Fibroblast of lung (primary cell): ENCODE measurements around the gene IFT52. TPM values are rescaled to one million over a fixed set of nuclear protein-coding genes. Genes with fewer than 3 reads are reported as not detected.

Experiments used
- DNase-seq, 2 donors: peaks; one replicate each; pipeline versions ENCODE4 v3.0.0 to v3.0.0-alpha.2; 2010; ENCODE audit warnings: low read depth in 2 of 2
- H2AFZ ChIP-seq: 2 replicates; pipeline ENCODE4 v1.5.1; 2012; ENCODE audit warnings: low read length, control low read depth, inconsistent platforms
- H3K27ac ChIP-seq: 2 replicates; pipeline ENCODE4 v1.5.1; 2011; ENCODE audit warnings: low read length, control low read depth; ENCODE audit not compliant: insufficient read depth
- H3K27me3 ChIP-seq: 2 replicates; pipeline ENCODE4 v1.5.1; 2011; ENCODE audit warnings: mild to moderate bottlenecking, low read length; ENCODE audit not compliant: control insufficient read depth, insufficient read depth
- H3K36me3 ChIP-seq: 2 replicates; pipeline ENCODE4 v1.5.1; 2011; ENCODE audit warnings: low read length; ENCODE audit not compliant: control insufficient read depth, insufficient read depth
- H3K4me1 ChIP-seq: 2 replicates; pipeline ENCODE4 v1.5.1; 2011; ENCODE audit warnings: low read length; ENCODE audit not compliant: control insufficient read depth, insufficient read depth; ENCODE audit errors: extremely low read depth
- H3K4me2 ChIP-seq: 2 replicates; pipeline ENCODE4 v1.5.1; 2011; ENCODE audit warnings: low read length, control low read depth; ENCODE audit not compliant: insufficient read depth; ENCODE audit errors: extremely low read depth
- H3K4me3 ChIP-seq, 4 experiments: fragments of 200-600 bp in 1 of 4; sonication (generic) in 1 of 4; replicated peaks in 1 of 4; 2 replicates each; pipeline ENCODE4 v1.5.1; 2011 to 2016; ENCODE audit warnings: low read length in 4 of 4, low read depth in 3 of 4, mild to moderate bottlenecking in 3 of 4, control low read depth in 2 of 4, inconsistent platforms in 1 of 4, mixed read lengths in 1 of 4; ENCODE audit not compliant: insufficient read depth in 1 of 4; ENCODE audit errors: control extremely low read depth in 1 of 4
- H3K79me2 ChIP-seq: 2 replicates; pipeline ENCODE4 v1.5.1; 2012; ENCODE audit warnings: mild to moderate bottlenecking, low read length, inconsistent platforms; ENCODE audit not compliant: control insufficient read depth, insufficient read depth
- H3K9ac ChIP-seq: 2 replicates; pipeline ENCODE4 v1.5.1; 2011; ENCODE audit warnings: mild to moderate bottlenecking, low read length, control low read depth; ENCODE audit not compliant: insufficient read depth
- H3K9me3 ChIP-seq: 2 replicates; pipeline ENCODE4 v1.5.1; 2012; ENCODE audit warnings: low read depth, low read length; ENCODE audit not compliant: control insufficient read depth, insufficient read depth
- H4K20me1 ChIP-seq: 2 replicates; pipeline ENCODE4 v1.5.1; 2011; ENCODE audit warnings: low read length; ENCODE audit not compliant: control insufficient read depth, insufficient read depth; ENCODE audit errors: extremely low read depth
- CTCF ChIP-seq, 2 donors: IDR thresholded peaks in 1 of 2; conservative IDR thresholded peaks in 1 of 2; 1 replicate in 1 of 2; 2 replicates in 1 of 2; pipeline ENCODE4 v1.5.1; 2011 to 2012; ENCODE audit warnings: low read length in 2 of 2, control low read depth in 1 of 2, inconsistent platforms in 1 of 2, low read depth in 1 of 2, mild to moderate bottlenecking in 1 of 2
- EZH2 ChIP-seq: IDR thresholded peaks from 2 replicates; pipeline ENCODE4 v1.5.1; 2012; ENCODE audit warnings: low read length, control low read depth, mild to moderate bottlenecking; ENCODE audit errors: missing control alignments
- polyA plus RNA-seq, 2 donors: library from polyadenylated mRNA; depleted of rRNA in 1 of 2; stranded (reverse) in 1 of 2; unstranded in 1 of 2; fragments of >200 nt; gene quantifications; 2 replicates each; pipeline ENCODE4 v1.2.1, GENCODE V29; 2011 to 2012; ENCODE audit warnings: missing spikeins in 1 of 2
- total RNA-seq: library from RNA; depleted of rRNA; stranded (reverse); fragments of >200 nt; gene quantifications from 2 replicates; pipeline ENCODE4 v1.2.1, GENCODE V29; 2014

IFT52 gene
- total and polyA plus RNA-seq, 2 donors (not counting 1 experiment from before 2014, with no cell fraction given), result 38.8 to 41.9 TPM

GRCh38 chr20:43571771-43572170 lies 19.0 kb upstream of the IFT52 start:
- TF ChIP-seq EZH2 (no peak), CTCF (conservative IDR thresholded peaks at IDR 0.05 in 1 of 2, IDR thresholded peaks at IDR 0.05 in 1 of 2; ENCODE audit: low read depth in 1 of 2, low read length in 2 of 2) (no peak)

DNA sequence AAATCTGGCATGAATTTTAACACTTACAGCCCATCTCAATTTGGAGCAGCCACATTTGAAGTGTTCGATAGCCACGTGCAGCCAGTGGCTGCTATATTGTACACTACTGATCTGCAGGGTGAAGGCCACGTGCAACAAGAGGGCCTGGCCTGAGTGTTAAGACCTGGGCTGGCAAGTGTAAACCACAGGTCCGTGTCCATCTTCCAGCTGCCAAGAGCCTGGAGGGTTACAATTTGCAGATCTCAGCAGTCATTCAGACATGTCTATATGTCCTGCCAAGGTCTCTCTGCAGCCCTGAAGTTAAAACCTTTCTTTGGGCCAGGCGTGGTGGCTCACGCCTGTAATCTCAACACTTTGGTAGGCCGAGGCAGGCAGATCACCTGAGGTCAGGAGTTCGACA lies 17.8 kb upstream of the IFT52 start:
- H2AFZ ChIP-seq, result no peak overlapping the region
- H3K4me1 ChIP-seq, result no peaks in the 10 kb centered on the region
- H3K79me2 ChIP-seq, result no peaks in the 10 kb centered on the region
- H3K9ac ChIP-seq, result no peak overlapping the region
- no peak overlapping the region for H3K4me2 ChIP-seq
- no peaks in the 10 kb centered on the region for H4K20me1 ChIP-seq
- TF ChIP-seq CTCF (conservative IDR thresholded peaks at IDR 0.05 in 1 of 2, IDR thresholded peaks at IDR 0.05 in 1 of 2; ENCODE audit: low read depth in 1 of 2, low read length in 2 of 2) (no peak), EZH2 (no peak)
- no peaks in the 10 kb centered on the region for H3K36me3 ChIP-seq
- H3K27ac ChIP-seq, result no peak overlapping the region
- no peaks in the 10 kb centered on the region for H3K27me3 ChIP-seq
- no peaks in the 10 kb centered on the region for H3K9me3 ChIP-seq
- no peak overlapping the region for H3K4me3 ChIP-seq
- DNase-seq, result no peak

More at GRCh38 chr20:43571771-43572170, 19.0 kb upstream of the IFT52 start:
- no peak for DNase-seq
- Histone ChIP-seq H3K36me3 (no peaks in the 10 kb centered on the region), H3K79me2 (no peaks in the 10 kb centered on the region), H2AFZ (no peak overlapping the region), H3K4me2 (no peak overlapping the region), H3K4me1 (no peaks in the 10 kb centered on the region), H4K20me1 (no peaks in the 10 kb centered on the region), H3K27ac (no peak overlapping the region), H3K9me3 (no peaks in the 10 kb centered on the region), H3K27me3 (no peaks in the 10 kb centered on the region), H3K4me3 (no peak overlapping the region), H3K9ac (no peak overlapping the region)

- Histone ChIP-seq H3K9ac (no peak overlapping the region), H3K27me3 (no peaks in the 10 kb centered on the region), H4K20me1 (no peaks in the 10 kb centered on the region), H3K4me3 (no peak overlapping the region), H3K79me2 (no peaks in the 10 kb centered on the region), H2AFZ (no peak overlapping the region), H3K4me1 (no peaks in the 10 kb centered on the region), H3K27ac (no peak overlapping the region), H3K9me3 (no peaks in the 10 kb centered on the region), H3K36me3 (no peaks in the 10 kb centered on the region), H3K4me2 (no peak overlapping the region)
- no peak for DNase-seq
- no peak for TF ChIP-seq CTCF (conservative IDR thresholded peaks at IDR 0.05 in 1 of 2, IDR thresholded peaks at IDR 0.05 in 1 of 2; ENCODE audit: low read depth in 1 of 2, low read length in 2 of 2)
- TF ChIP-seq EZH2, result no peak
These were observed 14.6 kb upstream of the IFT52 start for GRCh38 chr20:43576108-43576507.
